ENCODE results near the gene FAM20A.

FAM20A gene

DNA sequence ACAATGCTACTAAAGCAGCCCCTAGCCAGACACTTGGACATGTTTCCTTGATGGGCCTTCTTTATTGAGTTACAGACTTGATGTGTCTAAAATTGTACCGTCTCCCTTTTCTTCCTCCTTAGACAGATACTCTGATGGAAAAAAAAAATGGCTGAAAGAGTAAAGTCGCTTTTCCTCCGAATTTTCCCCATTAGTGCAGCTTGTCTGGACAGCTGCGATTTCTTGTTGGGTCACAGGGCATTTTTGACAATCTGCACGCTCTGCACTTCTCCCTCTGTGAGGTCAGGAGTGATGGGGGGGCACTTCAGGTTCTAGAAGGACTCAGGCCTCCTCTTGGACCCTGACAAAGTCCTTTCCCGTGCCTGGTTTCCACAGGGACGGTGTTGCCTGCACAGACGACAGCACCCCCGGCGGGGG, 89.9 kb downstream of the FAM20A start:
- H3K4me3 ChIP-seq (ENCODE audit: low read depth, low read length) = peak overlapping the region; percentile 93
- TF ChIP-seq, protein P1, sequence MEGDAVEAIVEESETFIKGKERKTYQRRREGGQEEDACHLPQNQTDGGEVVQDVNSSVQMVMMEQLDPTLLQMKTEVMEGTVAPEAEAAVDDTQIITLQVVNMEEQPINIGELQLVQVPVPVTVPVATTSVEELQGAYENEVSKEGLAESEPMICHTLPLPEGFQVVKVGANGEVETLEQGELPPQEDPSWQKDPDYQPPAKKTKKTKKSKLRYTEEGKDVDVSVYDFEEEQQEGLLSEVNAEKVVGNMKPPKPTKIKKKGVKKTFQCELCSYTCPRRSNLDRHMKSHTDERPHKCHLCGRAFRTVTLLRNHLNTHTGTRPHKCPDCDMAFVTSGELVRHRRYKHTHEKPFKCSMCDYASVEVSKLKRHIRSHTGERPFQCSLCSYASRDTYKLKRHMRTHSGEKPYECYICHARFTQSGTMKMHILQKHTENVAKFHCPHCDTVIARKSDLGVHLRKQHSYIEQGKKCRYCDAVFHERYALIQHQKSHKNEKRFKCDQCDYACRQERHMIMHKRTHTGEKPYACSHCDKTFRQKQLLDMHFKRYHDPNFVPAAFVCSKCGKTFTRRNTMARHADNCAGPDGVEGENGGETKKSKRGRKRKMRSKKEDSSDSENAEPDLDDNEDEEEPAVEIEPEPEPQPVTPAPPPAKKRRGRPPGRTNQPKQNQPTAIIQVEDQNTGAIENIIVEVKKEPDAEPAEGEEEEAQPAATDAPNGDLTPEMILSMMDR (IDR thresholded peaks at IDR 0.05; ENCODE audit: low read depth, low read length) = no peak
- no peak for DNase-seq
- peak overlapping the region; percentile 94 for H3K27ac ChIP-seq
- H3K27me3 ChIP-seq (ENCODE audit: insufficient read depth, low read depth, severe bottlenecking) = no peaks in the 10 kb centered on the region
- no peaks in the 10 kb centered on the region for H3K9me3 ChIP-seq (ENCODE audit: severe bottlenecking)
- peaks cover 17% of the 10 kb centered on the region for H3K36me3 ChIP-seq

DNA sequence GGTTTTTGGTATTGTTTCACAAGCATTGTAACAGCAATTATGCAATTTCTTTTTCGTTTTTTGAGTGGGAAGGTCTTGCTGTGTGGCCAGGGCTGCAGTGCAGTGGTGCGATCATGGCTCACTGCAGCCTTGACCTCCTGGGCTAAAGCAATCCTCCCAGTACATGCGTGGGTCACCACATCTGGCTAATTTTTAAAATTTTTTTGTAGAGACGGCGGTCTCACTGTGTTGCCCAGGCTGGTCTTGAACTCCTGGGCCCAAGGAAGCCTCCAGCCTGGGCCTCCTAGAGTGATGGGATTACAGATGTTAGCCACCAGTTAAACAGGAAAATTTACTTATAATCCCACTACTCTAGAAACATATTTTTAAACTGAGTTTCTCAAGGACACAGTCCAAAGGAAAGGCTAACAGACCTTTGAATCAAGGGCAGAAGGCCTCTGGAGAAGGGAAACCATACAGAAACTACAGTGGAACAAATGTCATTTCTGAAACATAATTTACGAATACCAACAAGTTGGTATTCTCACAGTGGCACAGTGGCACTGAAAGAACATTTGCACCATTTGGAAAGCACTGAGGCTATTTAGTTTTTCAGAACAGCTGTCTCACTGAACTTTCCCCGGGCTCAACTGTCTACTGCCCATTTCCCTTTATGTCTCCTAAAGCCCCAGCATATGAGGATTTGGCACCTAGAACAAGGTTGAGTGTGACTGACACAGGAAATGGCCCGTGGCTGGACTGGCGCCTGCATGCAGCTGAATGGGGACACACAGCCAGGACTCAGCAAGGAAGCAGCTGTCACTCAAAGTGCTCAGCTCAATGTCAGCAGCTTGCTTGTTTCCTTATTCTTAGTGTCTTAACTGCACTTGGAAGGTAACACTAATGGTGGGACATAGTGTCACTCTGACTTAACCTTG, 91.8 kb downstream of the FAM20A start:
- Histone ChIP-seq H3K27me3 (ENCODE audit: insufficient read depth, low read depth, severe bottlenecking) (no peaks in the 10 kb centered on the region), H3K4me3 (ENCODE audit: low read depth, low read length) (no peak overlapping the region), H3K9me3 (ENCODE audit: severe bottlenecking) (peaks cover under 1% of the 10 kb centered on the region), H3K36me3 (peaks cover 2% of the 10 kb centered on the region; the same call in 1 of the 2 replicates), H3K27ac (peak overlapping the region; percentile 94)
- TF ChIP-seq, protein P1 (IDR thresholded peaks at IDR 0.05; ENCODE audit: low read depth, low read length) = no peak
- DNase-seq = peak; percentile 89

DNA sequence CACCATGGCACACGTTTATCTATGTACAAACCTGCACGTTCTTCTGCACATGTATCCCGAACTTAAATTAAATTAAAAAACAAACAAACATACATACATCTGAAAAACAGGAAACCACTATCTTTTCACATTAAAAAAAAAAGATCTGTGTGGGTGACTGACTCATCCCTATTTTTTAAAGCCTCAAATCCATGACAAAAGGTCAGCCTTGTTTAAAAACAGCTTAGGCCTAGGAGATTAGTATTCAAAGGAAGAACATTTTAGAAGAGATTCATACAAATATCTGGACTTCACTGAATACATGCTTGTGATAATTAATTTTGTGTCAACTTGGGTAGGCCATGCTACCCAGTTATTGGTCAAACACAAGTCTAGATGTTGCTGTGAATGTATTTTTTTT, 93.6 kb downstream of the FAM20A start:
- no peaks in the 10 kb centered on the region for H3K27me3 ChIP-seq (ENCODE audit: insufficient read depth, low read depth, severe bottlenecking)
- 0 out of 2 replicates have a peak, but pooled peaks cover 2% of the 10 kb centered on the region for H3K36me3 ChIP-seq
- peak overlapping the region; percentile 94 for H3K27ac ChIP-seq
- H3K4me3 ChIP-seq (ENCODE audit: low read depth, low read length) = no peak overlapping the region
- H3K9me3 ChIP-seq (ENCODE audit: severe bottlenecking) = peaks cover 6% of the 10 kb centered on the region
- DNase-seq = no peak
- TF ChIP-seq, protein P1 (IDR thresholded peaks at IDR 0.05; ENCODE audit: low read depth, low read length) = no peak

DNA sequence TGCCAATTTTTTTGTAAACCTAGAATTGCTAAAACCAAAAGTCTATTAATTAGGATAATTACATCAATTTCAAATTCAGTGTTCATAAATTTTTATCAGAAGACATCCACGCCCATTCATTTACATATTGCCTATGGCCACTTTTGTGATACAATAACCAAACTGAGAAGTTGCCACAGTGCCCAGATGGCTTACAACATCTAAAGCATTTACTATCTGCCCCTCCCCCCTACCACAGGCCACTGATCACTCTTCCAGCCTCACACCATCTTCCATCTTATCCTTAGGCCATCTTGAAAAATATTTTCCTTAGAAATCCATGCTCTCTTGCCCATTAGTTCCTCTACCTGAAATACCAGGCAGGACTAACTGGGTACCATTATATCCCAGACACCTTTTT, 95.2 kb downstream of the FAM20A start:
- no peak overlapping the region for H3K4me3 ChIP-seq (ENCODE audit: low read depth, low read length)
- no peak for DNase-seq

DNA sequence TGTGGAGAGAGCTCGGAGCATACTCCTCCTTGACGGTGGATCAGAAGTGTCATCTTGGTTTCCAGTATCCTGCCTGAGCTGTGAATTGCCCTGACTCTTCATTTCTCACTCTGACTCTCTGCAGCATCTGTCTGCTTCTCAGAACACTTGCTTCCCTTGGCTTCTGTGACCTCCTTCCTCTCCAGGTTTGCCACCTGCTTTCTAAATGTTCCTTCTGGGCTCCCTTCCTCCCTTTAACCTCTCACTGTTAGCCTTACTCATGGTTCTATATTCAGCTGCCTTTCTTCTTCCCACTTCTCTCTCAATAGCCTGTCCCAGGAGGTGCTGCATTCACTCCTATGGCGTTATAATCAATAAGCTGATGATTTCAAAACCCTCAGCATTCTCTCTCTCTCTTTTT, 100.1 kb downstream of the FAM20A start:
- Histone ChIP-seq H3K36me3 (no peaks in the 10 kb centered on the region), H3K27me3 (ENCODE audit: insufficient read depth, low read depth, severe bottlenecking) (no peaks in the 10 kb centered on the region), H3K4me3 (ENCODE audit: low read depth, low read length) (no peak overlapping the region), H3K9me3 (ENCODE audit: severe bottlenecking) (peaks cover 6% of the 10 kb centered on the region), H3K27ac (no peak overlapping the region)
- TF ChIP-seq, protein P1 (IDR thresholded peaks at IDR 0.05; ENCODE audit: low read depth, low read length) = no peak
- no peak for DNase-seq

More for the DNA sequence above, 95.2 kb downstream of the FAM20A start:
- Histone ChIP-seq H3K27ac (no peak overlapping the region), H3K36me3 (no peaks in the 10 kb centered on the region), H3K9me3 (ENCODE audit: severe bottlenecking) (peaks cover 6% of the 10 kb centered on the region), H3K27me3 (ENCODE audit: insufficient read depth, low read depth, severe bottlenecking) (no peaks in the 10 kb centered on the region)
- TF ChIP-seq, protein P1 (IDR thresholded peaks at IDR 0.05; ENCODE audit: low read depth, low read length) = no peak

Measured in WERI-Rb-1 (cell line).